SK-N-SH (cell line): Measurements from ENCODE around the gene RASSF1. TPM values are rescaled to one million over a fixed set of nuclear protein-coding genes. Genes with fewer than 3 reads are reported as not detected.
A peak's percentile ranks its signal among the peaks of the same experiment; 100 is the strongest.

Experiments used
- CTCF ChIA-PET: fragments of 300-600, 350-600 bp; formaldehyde crosslinking; extraction: SDS; loops from one replicate; lab custom pipeline; 2021; lab: Yijun Ruan, JAX
- POLR2A ChIA-PET: fragments of 350-600 bp; sonication (Branson Sonifier 250); formaldehyde crosslinking; extraction: SDS; loops from one replicate; lab custom pipeline; 2020; ENCODE audit warnings: antibody characterized with exemption, inconsistent platforms; lab: Yijun Ruan, JAX
- DNase-seq: peaks from one replicate; pipeline ENCODE4 v3.0.0; 2012
- H2AFZ ChIP-seq: fragments of 200-600 bp; sonication (generic); 2 replicates; pipeline ENCODE4 v1.8.1; 2016; ENCODE audit warnings: antibody characterized with exemption, mild to moderate bottlenecking, low read depth
- H3F3A ChIP-seq: fragments of 200-600 bp; sonication (generic); replicated peaks from 2 replicates; pipeline ENCODE3; 2016; ENCODE audit warnings: antibody characterized with exemption, mild to moderate bottlenecking; ENCODE audit not compliant: insufficient read depth
- H3K27ac ChIP-seq, 2 experiments: fragments of 200-500 bp in 1 of 2; fragments of 200-600 bp in 1 of 2; sonication (Bioruptor generic) in 1 of 2; sonication (generic), shearing (Covaris generic) in 1 of 2; 2 replicates each; pipeline versions ENCODE4 v1.5.1 to v1.6.1; 2014 to 2016; ENCODE audit warnings: low read depth in 2 of 2, inconsistent platforms in 1 of 2, low read length in 1 of 2, mild to moderate bottlenecking in 1 of 2, mixed read lengths in 1 of 2
- H3K27me3 ChIP-seq: fragments of 200-600 bp; sonication (generic), shearing (Covaris generic); 2 replicates; pipeline ENCODE4 v1.6.1; 2016; ENCODE audit warnings: mixed run types; ENCODE audit not compliant: insufficient read depth
- H3K36me3 ChIP-seq, 2 experiments: fragments of 200-500 bp in 1 of 2; fragments of 200-600 bp in 1 of 2; sonication (Bioruptor generic) in 1 of 2; sonication (generic) in 1 of 2; replicated peaks in 1 of 2; 2 replicates each; pipeline versions ENCODE3 to v1.5.1; 2014 to 2016; ENCODE audit warnings: low read length in 1 of 2, mild to moderate bottlenecking in 1 of 2; ENCODE audit not compliant: insufficient read depth in 2 of 2, control insufficient read depth in 1 of 2
- H3K4me1 ChIP-seq, 2 experiments: fragments of 200-500 bp in 1 of 2; fragments of 200-600 bp in 1 of 2; sonication (Bioruptor generic) in 1 of 2; sonication (generic), shearing (Covaris generic) in 1 of 2; 2 replicates each; pipeline versions ENCODE4 v1.5.1 to v1.6.1; 2014 to 2016; ENCODE audit warnings: low read depth in 1 of 2, low read length in 1 of 2, mixed run types in 1 of 2; ENCODE audit not compliant: insufficient read depth in 2 of 2, control insufficient read depth in 1 of 2
- H3K4me2 ChIP-seq: fragments of 200-600 bp; sonication (generic), shearing (Covaris generic); 2 replicates; pipeline ENCODE4 v1.6.1; 2017; ENCODE audit warnings: mixed run types
- H3K4me3 ChIP-seq, 2 experiments: fragments of 200-500 bp in 1 of 2; fragments of 200-600 bp in 1 of 2; sonication (Bioruptor generic) in 1 of 2; sonication (generic), shearing (Covaris generic) in 1 of 2; 2 replicates each; pipeline versions ENCODE4 v1.5.1 to v1.8.1; 2014 to 2016; ENCODE audit warnings: low read depth in 2 of 2, inconsistent platforms in 1 of 2, low read length in 1 of 2, mild to moderate bottlenecking in 1 of 2, mixed read lengths in 1 of 2, moderate library complexity in 1 of 2
- H3K79me2 ChIP-seq: fragments of 200-600 bp; sonication (generic); 2 replicates; pipeline ENCODE4 v1.8.1; 2017; ENCODE audit warnings: mild to moderate bottlenecking; ENCODE audit not compliant: insufficient read depth
- H3K9ac ChIP-seq: fragments of 200-600 bp; sonication (generic); 2 replicates; pipeline ENCODE4 v1.6.1; 2017; ENCODE audit warnings: mixed run types
- H3K9me2 ChIP-seq: fragments of 200-600 bp; sonication (generic); 2 replicates; pipeline ENCODE4 v1.6.1; 2017; ENCODE audit warnings: mixed run types
- H3K9me3 ChIP-seq: fragments of 200-600 bp; sonication (generic); 2 replicates; pipeline ENCODE4 v1.6.1; 2017; ENCODE audit warnings: mixed run types, mild to moderate bottlenecking, moderate library complexity
- H4K20me1 ChIP-seq: fragments of 200-600 bp; sonication (generic); 2 replicates; pipeline ENCODE4 v1.6.1; 2017; ENCODE audit warnings: mild to moderate bottlenecking, mixed run types; ENCODE audit not compliant: insufficient read depth
- CHD2 ChIP-seq: fragments of 150-350 bp; IDR thresholded peaks from 2 replicates; pipeline ENCODE4 v1.6.1; 2018; ENCODE audit warnings: low read length; ENCODE audit not compliant: partially characterized antibody
- CTCF ChIP-seq: fragments of 200-600 bp; sonication (generic); IDR thresholded peaks from 2 replicates; pipeline ENCODE4 v1.6.1; 2017; ENCODE audit warnings: antibody characterized with exemption, mild to moderate bottlenecking, moderate library complexity
- EP300 ChIP-seq, 2 experiments: IDR thresholded peaks; 2 replicates each; pipeline versions ENCODE4 v1.4.0 to v1.6.1; 2012; ENCODE audit warnings: borderline replicate concordance in 1 of 2, low read depth in 1 of 2, low read length in 1 of 2
- FOXJ3 ChIP-seq: sonication (generic); formaldehyde crosslinking; IDR thresholded peaks from 2 replicates; pipeline ENCODE4 v1.5.1; 2020; ENCODE audit warnings: mild to moderate bottlenecking, missing genetic modification reagents
- FOXM1 ChIP-seq: IDR thresholded peaks from 2 replicates; pipeline ENCODE4 v1.4.0; 2012; ENCODE audit warnings: low read depth, mild to moderate bottlenecking
- GABPA ChIP-seq: IDR thresholded peaks from 2 replicates; pipeline ENCODE4 v1.4.0; 2012; ENCODE audit warnings: low read depth, mild to moderate bottlenecking
- GATA2 ChIP-seq: sonication (generic); formaldehyde crosslinking; IDR thresholded peaks from 2 replicates; pipeline ENCODE4 v1.5.0; 2020; ENCODE audit warnings: mild to moderate bottlenecking, missing genetic modification reagents
- JUND ChIP-seq: IDR thresholded peaks from 2 replicates; pipeline ENCODE4 v1.4.0; 2012
- MAX ChIP-seq: IDR thresholded peaks from 2 replicates; pipeline ENCODE4 v1.4.0; 2012; ENCODE audit warnings: low read depth
- POLR2AphosphoS5 ChIP-seq: IDR thresholded peaks from 2 replicates; pipeline ENCODE4 v1.6.1; 2012; ENCODE audit warnings: low read depth, low read length
- RAD21 ChIP-seq: IDR thresholded peaks from 2 replicates; pipeline ENCODE4 v1.6.1; 2012; ENCODE audit warnings: mild to moderate bottlenecking, low read length
- REST ChIP-seq: IDR thresholded peaks from 2 replicates; pipeline ENCODE4 v1.6.1; 2012; ENCODE audit warnings: mild to moderate bottlenecking, low read depth, low read length, moderate library complexity
- RXRA ChIP-seq: IDR thresholded peaks from 2 replicates; pipeline ENCODE4 v1.4.0; 2012; ENCODE audit warnings: low read depth, mild to moderate bottlenecking, borderline replicate concordance
- SIN3A ChIP-seq: IDR thresholded peaks from 2 replicates; pipeline ENCODE4 v1.6.1; 2012; ENCODE audit warnings: low read depth, mild to moderate bottlenecking, low read length, moderate library complexity, borderline replicate concordance
- SMC3 ChIP-seq: IDR thresholded peaks from 2 replicates; pipeline ENCODE4 v1.6.1; 2012; ENCODE audit warnings: low read depth, low read length, improper control_type of control experiment
- YY1 ChIP-seq: IDR thresholded peaks from 2 replicates; pipeline ENCODE4 v1.4.0; 2012; ENCODE audit warnings: low read depth, mild to moderate bottlenecking
- WGBS: methylation state at CpG from one replicate; pipeline ENCODE4 v1.1.6; 2017; ENCODE audit warnings: low lambda C conversion rate; 5-methylcytosine and 5-hydroxymethylcytosine counted together
- polyA plus RNA-seq, 3 experiments: library from polyadenylated mRNA; depleted of rRNA; stranded (reverse); fragments of >200 nt; gene quantifications; 2 replicates each; pipeline ENCODE4 v1.2.3, GENCODE V29; 2012
- TF ChIP-seq, protein P1 (sequence below): IDR thresholded peaks from 2 replicates; pipeline ENCODE4 v1.4.0; 2012; ENCODE audit warnings: low read depth, borderline replicate concordance
- TF ChIP-seq, protein P2 (sequence below): IDR thresholded peaks from 2 replicates; pipeline ENCODE4; 2012

The RASSF1 gene
- polyA plus RNA-seq, 1 of the 3 experiments (the other 2 are of a cell fraction): 28.1 TPM

DNA sequence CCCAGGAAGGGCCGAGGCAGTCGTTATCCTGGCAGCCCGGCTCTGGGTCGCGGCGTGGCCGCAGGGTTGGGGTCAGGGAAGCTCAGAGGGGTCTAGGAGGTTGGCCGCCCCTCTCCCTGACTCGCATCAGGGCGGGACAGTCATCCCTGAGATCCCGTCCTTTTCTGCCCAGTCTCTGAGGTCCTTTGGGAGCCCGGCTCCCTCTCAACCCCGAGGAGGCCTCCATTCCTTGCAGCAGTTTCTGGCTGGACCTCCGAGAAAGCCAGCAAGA lies 18.6 kb downstream of the RASSF1 start:
- ChIA-PET CTCF (interaction anchor here (1.0 to 6.0 kb wide), 12 partner anchors 13 to 170 kb away, joined by 3 to 60 read pairs (median 4); partner anchors contain the start of genes HYAL1, HYAL3, IFRD2 and NAA80), POLR2A (interaction anchor here (1.0 to 1.8 kb wide), 4 partner anchors 12 to 23 kb away, joined by 3 to 5 read pairs (median 3); partner anchors contain the start of genes HYAL3 and NAA80)
- Histone ChIP-seq H4K20me1 (no peaks in the 10 kb centered on the region), H3K4me1 (peaks cover 0 to 44% of the 10 kb centered on the region in 2 experiments; a peak in 2 of 4 replicates), H3K4me3 (peak overlapping the region in 1 of 2 experiments; percentile 92; a peak in 2 of 4 replicates), H3K9me2 (no peaks in the 10 kb centered on the region), H3K27me3 (no peaks in the 10 kb centered on the region), H3F3A (peaks cover 10% of the 10 kb centered on the region), H3K27ac (peak overlapping the region in 1 of 2 experiments; percentile 94; a peak in 1 of 4 replicates), H2AFZ (peak overlapping the region; percentile 94), H3K4me2 (peak overlapping the region; percentile 80), H3K79me2 (peaks cover 51% of the 10 kb centered on the region), H3K9me3 (no peaks in the 10 kb centered on the region), H3K9ac (no peak overlapping the region), H3K36me3 (peaks cover 8 to 49% of the 10 kb centered on the region in 2 experiments)
- no peak for TF ChIP-seq FOXJ3 (CRISPR knock-in tag)
- TF ChIP-seq JUND: no peak
- no peak for TF ChIP-seq GABPA
- DNase-seq: no peak
- WGBS: 60% methylated on average over 1 of the region's 14 CpGs

DNA sequence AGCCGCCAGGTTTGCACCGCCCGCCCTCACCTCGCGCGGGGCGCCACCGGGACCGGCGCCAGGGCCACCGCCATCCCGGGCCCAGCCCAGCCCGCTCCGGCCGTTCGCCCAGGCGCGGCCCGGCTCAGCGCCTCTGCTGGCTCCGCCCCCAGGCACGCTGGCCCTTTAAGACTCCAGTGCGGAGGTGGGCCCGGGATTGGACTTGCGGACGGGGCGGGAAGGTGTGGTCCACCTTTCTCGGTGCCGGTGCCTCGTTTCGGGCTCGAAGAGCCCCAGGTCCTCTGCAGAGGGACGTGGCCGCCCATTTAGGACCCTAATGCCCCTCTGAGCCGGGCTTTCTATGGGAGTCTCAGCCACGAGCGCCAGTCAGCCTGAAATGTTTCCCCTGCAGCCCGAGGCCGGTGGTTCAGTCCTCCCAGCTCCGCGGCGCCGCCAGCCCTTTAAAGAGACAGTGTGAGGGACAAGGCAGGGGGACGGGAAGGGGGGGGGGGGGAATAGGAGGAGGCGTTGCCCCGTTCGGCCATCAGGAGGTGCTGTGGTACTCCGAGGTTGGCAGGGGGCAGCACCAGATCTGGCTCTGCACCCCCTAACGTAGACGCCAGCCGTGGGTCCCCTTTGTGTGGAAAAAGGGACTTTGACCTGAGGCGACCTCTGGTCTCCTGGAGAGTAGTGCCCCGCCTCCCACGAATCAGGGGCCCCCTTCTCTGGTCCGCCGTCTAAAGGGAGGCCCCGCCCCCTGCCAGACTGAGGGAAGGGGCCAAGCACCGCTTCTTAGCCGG lies 19.1 kb downstream of the RASSF1 start:
- H3K36me3 ChIP-seq: peaks cover 11 to 49% of the 10 kb centered on the region in 2 experiments
- peak overlapping the region; percentile 80 for H3K4me2 ChIP-seq
- H3K9me2 ChIP-seq: no peaks in the 10 kb centered on the region
- peak; percentile 96 for DNase-seq
- H4K20me1 ChIP-seq: no peaks in the 10 kb centered on the region
- H3F3A ChIP-seq: peaks cover 10% of the 10 kb centered on the region
- H3K4me1 ChIP-seq: peaks cover 0 to 40% of the 10 kb centered on the region in 2 experiments; a peak in 2 of 4 replicates
- peak overlapping the region; percentile 93 for H3K9ac ChIP-seq
- ChIA-PET CTCF (interaction anchor here (0.5 to 6.0 kb wide), 14 partner anchors 14 to 221 kb away, joined by 3 to 60 read pairs (median 4); partner anchors contain the start of genes HYAL1, HYAL3, IFRD2 and NAA80), POLR2A (interaction anchor here (0.6 to 1.8 kb wide), 5 partner anchors 13 to 29 kb away, joined by 3 to 5 read pairs (median 3); partner anchors contain the start of genes HYAL3, IFRD2 and NAA80)
- no peaks in the 10 kb centered on the region for H3K9me3 ChIP-seq
- peak overlapping the region; percentile 94 for H2AFZ ChIP-seq
- peak overlapping the region; percentile 92 to 94 for H3K4me3 ChIP-seq
- H3K79me2 ChIP-seq: peaks cover 46% of the 10 kb centered on the region
- WGBS: 13% methylated on average over 12 of the region's 59 CpGs
- H3K27ac ChIP-seq: peak overlapping the region; percentile 92 to 94
- no peaks in the 10 kb centered on the region for H3K27me3 ChIP-seq
- TF ChIP-seq, protein P1, sequence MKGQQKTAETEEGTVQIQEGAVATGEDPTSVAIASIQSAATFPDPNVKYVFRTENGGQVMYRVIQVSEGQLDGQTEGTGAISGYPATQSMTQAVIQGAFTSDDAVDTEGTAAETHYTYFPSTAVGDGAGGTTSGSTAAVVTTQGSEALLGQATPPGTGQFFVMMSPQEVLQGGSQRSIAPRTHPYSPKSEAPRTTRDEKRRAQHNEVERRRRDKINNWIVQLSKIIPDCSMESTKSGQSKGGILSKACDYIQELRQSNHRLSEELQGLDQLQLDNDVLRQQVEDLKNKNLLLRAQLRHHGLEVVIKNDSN: no peak
- TF ChIP-seq REST: no peak
- peak in 1 of 2 experiments; percentile 70; a peak in 1 of 4 replicates for TF ChIP-seq EP300 (IDR thresholded peaks at IDR 0.05; ENCODE audit: borderline replicate concordance in 1 of 2, low read depth in 1 of 2, low read length in 1 of 2)
- no peak for TF ChIP-seq GATA2 (CRISPR knock-in tag)
- no peak for TF ChIP-seq SIN3A
- TF ChIP-seq MAX: peak; percentile 84
- TF ChIP-seq SMC3: no peak
- no peak for TF ChIP-seq YY1
- TF ChIP-seq CTCF: peak; percentile 61
- no peak for TF ChIP-seq RXRA
- no peak for TF ChIP-seq CHD2
- TF ChIP-seq FOXM1: 0 out of 2 replicates have a peak, but pooled peaks have one; percentile 58
- TF ChIP-seq POLR2AphosphoS5: peak; percentile 74
- TF ChIP-seq RAD21: no peak
- TF ChIP-seq, protein P2, sequence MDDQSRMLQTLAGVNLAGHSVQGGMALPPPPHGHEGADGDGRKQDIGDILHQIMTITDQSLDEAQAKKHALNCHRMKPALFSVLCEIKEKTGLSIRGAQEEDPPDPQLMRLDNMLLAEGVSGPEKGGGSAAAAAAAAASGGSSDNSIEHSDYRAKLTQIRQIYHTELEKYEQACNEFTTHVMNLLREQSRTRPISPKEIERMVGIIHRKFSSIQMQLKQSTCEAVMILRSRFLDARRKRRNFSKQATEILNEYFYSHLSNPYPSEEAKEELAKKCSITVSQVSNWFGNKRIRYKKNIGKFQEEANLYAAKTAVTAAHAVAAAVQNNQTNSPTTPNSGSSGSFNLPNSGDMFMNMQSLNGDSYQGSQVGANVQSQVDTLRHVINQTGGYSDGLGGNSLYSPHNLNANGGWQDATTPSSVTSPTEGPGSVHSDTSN: no peak
